Bronchial epithelial cell (primary cell): ENCODE measurements around the gene SERP2. TPM values are rescaled to one million over a fixed set of nuclear protein-coding genes. Genes with fewer than 3 reads are reported as not detected.

Experiments
- DNase-seq: peaks from one replicate; pipeline ENCODE4 v3.0.0-alpha.2; 2010; ENCODE audit warnings: low read depth
- FAIRE-seq: peaks from 2 replicates; lab custom pipeline; 2011; peaks lifted over from hg19 to GRCh38; lab: Jason Lieb, UNC
- H3K27me3 ChIP-seq: 2 replicates; pipeline ENCODE4 v1.5.1; 2011; ENCODE audit warnings: low read length; ENCODE audit not compliant: control insufficient read depth, insufficient read depth
- H3K36me3 ChIP-seq: 2 replicates; pipeline ENCODE4 v1.5.1; 2011; ENCODE audit warnings: low read length; ENCODE audit not compliant: control insufficient read depth, insufficient read depth
- H3K4me3 ChIP-seq: 2 replicates; pipeline ENCODE4 v1.5.1; 2011; ENCODE audit warnings: mild to moderate bottlenecking, low read depth, low read length, control low read depth
- CTCF ChIP-seq: IDR thresholded peaks from 2 replicates; pipeline ENCODE4 v1.5.1; 2011; ENCODE audit warnings: mild to moderate bottlenecking, moderate library complexity, low read length, control low read depth, inconsistent platforms; ENCODE audit not compliant: insufficient read depth, severe bottlenecking
- total RNA-seq: library from RNA; depleted of rRNA; stranded (reverse); fragments of >200 nt; gene quantifications from 2 replicates; pipeline ENCODE4 v1.2.1, GENCODE V29; 2014

The SERP2 gene
- total RNA-seq, 1 donor from 2014 or later: 1.1 TPM

DNA sequence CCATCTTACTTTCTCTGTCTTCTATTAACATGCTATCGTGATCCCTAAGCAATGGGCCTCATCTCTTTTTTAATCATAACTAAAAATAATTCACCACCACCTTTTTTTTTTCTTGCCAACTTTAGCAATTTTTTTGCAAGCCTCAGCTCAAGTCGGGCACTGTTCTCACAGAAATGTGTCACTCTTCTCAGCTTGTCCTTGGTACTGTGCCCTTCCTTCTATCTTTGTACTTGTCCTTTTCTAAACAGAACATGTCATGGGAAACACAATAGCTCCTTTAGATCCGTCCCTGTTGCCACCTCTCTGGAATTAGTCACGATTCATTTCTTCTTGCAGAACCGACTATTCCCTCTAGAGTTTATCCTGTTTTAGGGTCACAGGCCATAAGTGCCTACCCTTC is 10.3 kb downstream of the SERP2 start:
- no peaks in the 10 kb centered on the region for H3K36me3 ChIP-seq
- H3K4me3 ChIP-seq: no peak overlapping the region
- FAIRE-seq (no peak), DNase-seq (no peak)
- H3K27me3 ChIP-seq: no peaks in the 10 kb centered on the region
- TF ChIP-seq CTCF: no peak

- FAIRE-seq (no peak), DNase-seq (no peak)
- no peaks in the 10 kb centered on the region for H3K27me3 ChIP-seq
- H3K36me3 ChIP-seq: no peaks in the 10 kb centered on the region
- no peak for TF ChIP-seq CTCF
- H3K4me3 ChIP-seq: no peak overlapping the region
These were observed 11.2 kb downstream of the SERP2 start for GRCh38 chr13:44384778-44385177.

- H3K36me3 ChIP-seq: no peaks in the 10 kb centered on the region
- H3K27me3 ChIP-seq: no peaks in the 10 kb centered on the region
- no peak for TF ChIP-seq CTCF
- FAIRE-seq: peak; percentile 40
- no peak for DNase-seq
- no peak overlapping the region for H3K4me3 ChIP-seq
These were observed 11.8 kb downstream of the SERP2 start for GRCh38 chr13:44385401-44385800.

DNA sequence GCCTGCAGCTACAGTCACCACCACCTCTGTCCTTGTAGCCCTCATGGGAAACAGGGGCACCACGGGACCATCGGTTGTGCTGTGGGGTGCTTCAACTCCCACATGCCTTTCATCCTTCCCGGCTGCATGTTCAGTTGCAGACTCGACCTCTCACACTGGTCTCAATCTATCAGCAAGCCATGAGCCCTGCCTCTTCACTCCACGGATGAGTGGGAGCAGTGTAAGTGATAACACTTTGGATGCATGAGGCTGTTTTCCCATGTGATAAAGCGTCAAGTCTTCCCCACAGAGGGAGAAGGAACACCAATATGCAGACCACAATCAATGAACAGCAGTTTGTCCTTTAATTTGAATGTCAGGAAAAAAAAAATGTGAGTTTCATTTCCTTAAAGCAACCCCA is 12.2 kb downstream of the SERP2 start:
- TF ChIP-seq CTCF: no peak

GRCh38 chr13:44386913-44387556 is 13.4 kb downstream of the SERP2 start:
- DNase-seq (no peak), FAIRE-seq (no peak)
- H3K36me3 ChIP-seq: no peaks in the 10 kb centered on the region
- no peaks in the 10 kb centered on the region for H3K27me3 ChIP-seq
- H3K4me3 ChIP-seq: no peak overlapping the region
- TF ChIP-seq CTCF: no peak

More for the DNA sequence above, 12.2 kb downstream of the SERP2 start:
- Histone ChIP-seq H3K4me3 (no peak overlapping the region), H3K27me3 (no peaks in the 10 kb centered on the region), H3K36me3 (no peaks in the 10 kb centered on the region)
- FAIRE-seq (no peak), DNase-seq (no peak)

- no peaks in the 10 kb centered on the region for H3K27me3 ChIP-seq
- FAIRE-seq (no peak), DNase-seq (no peak)
- H3K36me3 ChIP-seq: no peaks in the 10 kb centered on the region
- H3K4me3 ChIP-seq: no peak overlapping the region
- TF ChIP-seq CTCF: no peak
These were observed 14.9 kb downstream of the SERP2 start for GRCh38 chr13:44388427-44389059.
